ENCODE measurements around the gene FCRL5. TPM values are rescaled to one million over a fixed set of nuclear protein-coding genes. Genes with fewer than 3 reads are reported as not detected.

The FCRL5 gene
- total RNA-seq, 6 experiments from 2014 or later, result not detected

- Mint-ChIP-seq H3K27ac (no peak overlapping the region), H3K9me3 (no peaks in the 10 kb centered on the region), H3K4me3 (no peak overlapping the region), H3K36me3 (ENCODE audit: low read depth) (no peaks in the 10 kb centered on the region), H3K27me3 (ENCODE audit: insufficient read depth) (peaks cover 3% of the 10 kb centered on the region; the same call in 1 of the 2 replicates), H3K4me1 (ENCODE audit: low read depth) (no peaks in the 10 kb centered on the region)
- TF ChIP-seq CTCF (IDR thresholded peaks at IDR 0.05), result no peak
- DNase-seq, result no peak
These were observed 36.6 kb downstream of the FCRL5 start for GRCh38 chr1:157515709-157516108.

- Mint-ChIP-seq H3K27ac (no peak overlapping the region), H3K27me3 (ENCODE audit: insufficient read depth) (peaks cover 3% of the 10 kb centered on the region; the same call in 1 of the 2 replicates), H3K4me1 (ENCODE audit: low read depth) (no peaks in the 10 kb centered on the region), H3K9me3 (no peaks in the 10 kb centered on the region), H3K4me3 (no peak overlapping the region), H3K36me3 (ENCODE audit: low read depth) (no peaks in the 10 kb centered on the region)
- TF ChIP-seq CTCF (IDR thresholded peaks at IDR 0.05), result no peak
- no peak for DNase-seq
These were observed 37.2 kb downstream of the FCRL5 start for GRCh38 chr1:157515141-157515540.

- H3K27ac Mint-ChIP-seq, result no peak overlapping the region
- no peak overlapping the region for H3K4me3 Mint-ChIP-seq
- no peaks in the 10 kb centered on the region for H3K4me1 Mint-ChIP-seq (ENCODE audit: low read depth)
- no peak for TF ChIP-seq CTCF (IDR thresholded peaks at IDR 0.05)
- no peaks in the 10 kb centered on the region for H3K36me3 Mint-ChIP-seq (ENCODE audit: low read depth)
- H3K27me3 Mint-ChIP-seq (ENCODE audit: insufficient read depth), result peaks cover 3% of the 10 kb centered on the region; the same call in 1 of the 2 replicates
- DNase-seq, result no peak
- H3K9me3 Mint-ChIP-seq, result no peaks in the 10 kb centered on the region
These were observed 40.0 kb downstream of the FCRL5 start for GRCh38 chr1:157512036-157512969.

GRCh38 chr1:157509546-157510232, 42.6 kb downstream of the FCRL5 start:
- DNase-seq, result no peak
- no peaks in the 10 kb centered on the region for H3K36me3 Mint-ChIP-seq (ENCODE audit: low read depth)
- no peak overlapping the region for H3K27ac Mint-ChIP-seq

More at GRCh38 chr1:157509546-157510232, 42.6 kb downstream of the FCRL5 start:
- Mint-ChIP-seq H3K4me1 (ENCODE audit: low read depth) (no peaks in the 10 kb centered on the region), H3K4me3 (no peak overlapping the region), H3K9me3 (no peaks in the 10 kb centered on the region), H3K27me3 (ENCODE audit: insufficient read depth) (no peaks in the 10 kb centered on the region; the same call in 1 of the 2 replicates)
- TF ChIP-seq CTCF (IDR thresholded peaks at IDR 0.05), result no peak

All from HFFc6 (cell line).